HG03469 (cell line): ENCODE data around the gene HS3ST4.
"Not testable (repeated sequence)": the region's sequence is repeated elsewhere in the genome, so short reads cannot be mapped to it uniquely, and the experiment has no call there.

Experiments used
- ATAC-seq: cut with Tn5 transposase; IDR thresholded peaks from one replicate; pipeline ENCODE4 v1.9.1; 2021; ENCODE audit warnings: mild to moderate bottlenecking, moderate library complexity, moderate number of reproducible peaks; ENCODE audit not compliant: unreplicated experiment

Gene HS3ST4

GRCh38 chr16:25966172-25967097 lies 274.7 kb downstream of the HS3ST4 start:
- no peak for ATAC-seq

GRCh38 chr16:25977121-25977520 lies 285.4 kb downstream of the HS3ST4 start:
- ATAC-seq: no peak

- ATAC-seq: no peak
Observed at GRCh38 chr16:25978218-25978617, 286.5 kb downstream of the HS3ST4 start.

GRCh38 chr16:25988084-25988483 lies 296.3 kb downstream of the HS3ST4 start:
- no peak for ATAC-seq

- ATAC-seq: no peak
Observed at GRCh38 chr16:25988882-25989281, 297.1 kb downstream of the HS3ST4 start.

- ATAC-seq: no peak
Observed at GRCh38 chr16:25996052-25996451, 304.3 kb downstream of the HS3ST4 start.

GRCh38 chr16:26005336-26005735 lies 313.6 kb downstream of the HS3ST4 start:
- no peak for ATAC-seq

GRCh38 chr16:26012376-26012775 lies 320.6 kb downstream of the HS3ST4 start:
- no peak for ATAC-seq

- ATAC-seq: no peak
Observed at GRCh38 chr16:26015776-26016175, 324.0 kb downstream of the HS3ST4 start.

- ATAC-seq: no peak
Observed at GRCh38 chr16:26016989-26017388, 325.2 kb downstream of the HS3ST4 start.

- ATAC-seq: no peak
Observed at GRCh38 chr16:26019381-26020242, 327.9 kb downstream of the HS3ST4 start.

- ATAC-seq: no peak
Observed at GRCh38 chr16:26026709-26027450, 335.1 kb downstream of the HS3ST4 start.

- ATAC-seq: no peak
Observed at GRCh38 chr16:26031286-26031685, 339.5 kb downstream of the HS3ST4 start.

GRCh38 chr16:26032661-26033060 lies 340.9 kb downstream of the HS3ST4 start:
- ATAC-seq: not testable (repeated sequence)

- no peak for ATAC-seq
Observed at GRCh38 chr16:26041952-26042668, 350.4 kb downstream of the HS3ST4 start.

GRCh38 chr16:26050472-26050871 lies 358.7 kb downstream of the HS3ST4 start:
- ATAC-seq: no peak

- ATAC-seq: no peak
Observed at GRCh38 chr16:26051063-26051462, 359.3 kb downstream of the HS3ST4 start.

- no peak for ATAC-seq
Observed at GRCh38 chr16:26053889-26054288, 362.1 kb downstream of the HS3ST4 start.

- ATAC-seq: no peak
Observed at GRCh38 chr16:26058326-26058725, 366.6 kb downstream of the HS3ST4 start.
